Measurements from ENCODE around the gene ARV1. TPM values are rescaled to one million over a fixed set of nuclear protein-coding genes. Genes with fewer than 3 reads are reported as not detected.
"Not testable (repeated sequence)": the region's sequence is repeated elsewhere in the genome, so short reads cannot be mapped to it uniquely, and the experiment has no call there.

The ARV1 gene
- total RNA-seq, 2 donors from 2014 or later = 8.9 to 15.4 TPM

DNA sequence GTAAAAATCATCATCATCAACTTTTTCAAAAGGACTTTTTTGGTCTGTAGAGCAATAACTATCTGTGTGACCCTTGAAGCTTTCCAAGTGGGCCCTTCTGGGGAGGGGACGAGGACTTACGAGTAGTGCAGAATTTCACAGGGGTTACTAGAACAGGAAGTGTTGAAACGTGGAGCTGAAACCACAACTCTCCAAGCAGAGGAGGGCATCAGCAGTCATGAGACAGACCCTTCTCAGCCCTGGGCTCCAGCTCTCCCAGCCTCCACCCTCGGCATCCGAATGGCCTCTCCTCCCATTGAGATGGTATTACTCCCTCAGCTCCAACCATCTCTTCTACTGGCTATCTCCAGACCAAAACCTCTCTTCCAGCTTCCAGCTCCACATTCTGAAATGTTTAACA is 57.5 kb downstream of the ARV1 start:
- no peak overlapping the region for H3K27ac Mint-ChIP-seq
- H3K9me3 Mint-ChIP-seq = no peaks in the 10 kb centered on the region
- H3K36me3 Mint-ChIP-seq (ENCODE audit: low read depth) = no peaks in the 10 kb centered on the region
- peaks cover 15% of the 10 kb centered on the region for H3K4me1 Mint-ChIP-seq
- no peaks in the 10 kb centered on the region for H3K27me3 Mint-ChIP-seq
- ATAC-seq (replicated peaks) = no peak
- no peak overlapping the region for H3K4me3 Mint-ChIP-seq

DNA sequence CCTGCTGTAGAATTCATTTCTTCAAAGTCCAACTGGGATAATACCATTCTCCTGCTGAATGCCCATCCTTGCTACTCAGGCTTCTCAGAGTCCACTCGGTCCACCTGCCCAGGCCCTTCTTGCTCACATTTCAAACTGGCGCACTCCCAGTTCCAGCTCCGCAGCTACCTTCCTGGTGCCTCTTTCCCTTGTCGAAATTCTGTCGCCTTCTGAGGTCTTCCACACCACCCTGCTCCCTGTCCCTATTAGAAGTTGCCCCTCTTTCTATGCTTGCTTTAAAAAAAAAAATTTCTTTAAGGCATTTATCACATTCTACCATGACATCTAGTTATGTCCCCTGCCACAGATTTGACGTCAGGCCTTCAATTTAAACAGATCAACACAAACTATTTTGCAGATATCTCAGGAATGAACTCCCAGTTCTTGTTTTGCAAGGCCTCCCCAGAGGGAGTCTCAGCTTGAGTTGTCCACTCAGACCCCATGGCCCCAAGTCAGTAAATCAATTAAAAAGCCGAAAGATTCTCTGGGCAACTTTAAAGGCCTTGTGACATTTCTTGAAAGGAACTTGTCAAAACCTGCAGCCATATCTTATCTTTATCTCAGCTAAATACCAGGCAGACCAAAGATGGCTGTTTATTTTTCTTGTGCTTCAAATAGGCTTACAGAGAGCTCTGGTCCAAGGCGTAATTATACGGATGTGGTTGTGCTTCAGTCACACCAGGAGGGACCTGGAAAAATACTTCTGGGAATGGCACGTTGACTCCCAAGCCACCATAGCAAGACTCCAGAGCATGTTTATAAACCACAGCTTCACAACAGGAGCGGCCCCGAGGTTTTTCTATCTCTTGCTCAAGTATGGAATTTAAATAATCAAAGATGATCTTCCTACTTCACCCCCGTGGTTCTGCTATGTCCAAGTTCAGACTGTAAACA is 59.0 kb downstream of the ARV1 start:
- no peaks in the 10 kb centered on the region for H3K36me3 Mint-ChIP-seq (ENCODE audit: low read depth)
- no peak for ATAC-seq (replicated peaks)
- no peak overlapping the region for H3K27ac Mint-ChIP-seq
- peak overlapping the region; percentile 72 for H3K4me3 Mint-ChIP-seq
- no peaks in the 10 kb centered on the region for H3K9me3 Mint-ChIP-seq
- H3K27me3 Mint-ChIP-seq = no peaks in the 10 kb centered on the region
- peaks cover 16% of the 10 kb centered on the region for H3K4me1 Mint-ChIP-seq

DNA sequence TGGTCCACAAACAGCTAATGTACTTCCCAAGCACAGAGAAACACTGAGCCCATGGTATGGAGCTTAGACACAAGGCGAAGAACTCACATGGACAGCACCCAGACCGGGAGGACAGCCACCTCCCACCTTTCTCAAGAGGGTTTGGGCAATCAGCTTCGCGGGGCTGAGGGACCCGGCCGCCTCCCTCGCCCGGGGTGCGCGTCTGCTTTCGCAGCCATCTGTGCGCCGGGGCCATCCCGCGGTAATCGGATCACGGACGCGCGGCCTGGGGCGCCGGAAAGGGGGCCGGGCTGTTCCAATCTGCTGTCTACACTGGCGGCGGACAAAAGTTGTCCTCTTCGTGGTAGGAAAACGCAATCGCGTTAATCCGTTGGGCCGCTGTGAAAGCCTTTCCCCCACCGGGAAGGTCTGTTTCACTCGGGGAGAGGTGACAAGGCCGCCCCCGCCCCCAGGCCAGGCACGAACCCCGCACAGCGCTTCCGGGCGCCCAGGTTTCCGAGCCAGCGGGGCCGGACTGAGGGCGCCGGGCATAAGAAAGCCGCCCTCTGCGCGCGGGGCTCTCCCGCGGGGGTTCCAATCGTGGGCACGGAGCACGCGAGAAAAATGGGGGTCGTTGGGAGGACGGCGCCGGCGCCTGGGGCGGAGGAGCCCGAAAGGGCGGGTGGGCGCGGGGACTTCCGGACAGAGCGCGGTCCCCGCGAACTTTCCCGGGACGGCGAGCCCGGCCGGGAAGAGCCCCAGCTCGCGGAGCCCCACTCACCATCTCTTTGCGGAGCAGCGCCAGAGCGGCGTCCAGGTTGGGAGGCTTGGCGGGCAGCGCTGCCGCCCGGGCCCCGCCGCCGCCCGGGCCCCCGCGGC is 60.5 kb downstream of the ARV1 start:
- Mint-ChIP-seq H3K27ac (no peak overlapping the region), H3K27me3 (no peaks in the 10 kb centered on the region), H3K4me1 (peaks cover 16% of the 10 kb centered on the region), H3K36me3 (ENCODE audit: low read depth) (no peaks in the 10 kb centered on the region), H3K9me3 (no peaks in the 10 kb centered on the region), H3K4me3 (peak overlapping the region; percentile 72)
- ATAC-seq (replicated peaks) = peak; percentile 72

DNA sequence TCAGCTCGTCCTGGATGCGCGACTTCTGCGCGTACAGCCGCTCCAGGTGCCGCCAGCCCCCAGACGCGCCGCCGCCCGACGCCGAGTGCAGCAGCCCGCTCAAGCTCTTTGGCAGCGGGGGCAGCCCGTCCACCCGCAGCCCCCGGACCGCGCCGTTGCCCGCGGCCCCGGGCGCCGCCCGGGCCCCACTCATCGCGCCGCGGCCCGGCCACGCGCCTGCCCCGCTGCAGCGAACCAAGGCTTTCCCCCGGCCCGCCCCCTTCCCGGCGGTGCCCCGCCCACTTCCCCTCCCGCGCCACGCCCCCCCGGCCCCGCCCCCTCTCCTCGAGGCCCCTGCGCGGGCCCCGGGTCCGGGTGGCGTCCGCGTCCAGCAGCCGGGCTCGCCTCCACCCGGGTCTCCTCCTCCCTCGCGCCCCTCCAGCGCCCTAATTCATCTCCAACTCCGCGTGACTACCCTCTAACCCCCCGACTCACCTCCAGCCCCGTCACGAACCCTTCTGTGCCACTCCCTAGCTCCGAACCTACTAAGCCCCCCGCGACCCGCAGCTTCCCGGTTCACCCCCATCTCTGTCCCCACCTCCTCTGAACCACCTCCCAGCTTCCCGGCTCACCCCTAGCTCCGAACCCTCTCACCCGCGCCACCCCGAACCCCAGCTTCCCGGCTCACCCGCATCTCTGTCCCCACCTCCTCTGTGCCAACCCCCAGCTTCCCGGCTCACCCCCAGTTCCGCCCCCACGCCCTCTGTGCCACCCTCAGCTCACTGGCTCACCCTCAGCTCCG is 61.3 kb downstream of the ARV1 start, which contains the start of gene FAM89A:
FAM89A (minus strand) TSS at position 236 of the 781 bp plus-strand sequence; CDS start at position 193, 43 bp downstream.
- Mint-ChIP-seq H3K36me3 (ENCODE audit: low read depth) (no peaks in the 10 kb centered on the region), H3K4me1 (peaks cover 16% of the 10 kb centered on the region), H3K4me3 (peak within 1 kb of the TSS; percentile 72), H3K27me3 (no peaks in the 10 kb centered on the region), H3K9me3 (no peaks in the 10 kb centered on the region), H3K27ac (peak within 1 kb of the TSS; percentile 63)
- ATAC-seq (replicated peaks) = peak; percentile 81

DNA sequence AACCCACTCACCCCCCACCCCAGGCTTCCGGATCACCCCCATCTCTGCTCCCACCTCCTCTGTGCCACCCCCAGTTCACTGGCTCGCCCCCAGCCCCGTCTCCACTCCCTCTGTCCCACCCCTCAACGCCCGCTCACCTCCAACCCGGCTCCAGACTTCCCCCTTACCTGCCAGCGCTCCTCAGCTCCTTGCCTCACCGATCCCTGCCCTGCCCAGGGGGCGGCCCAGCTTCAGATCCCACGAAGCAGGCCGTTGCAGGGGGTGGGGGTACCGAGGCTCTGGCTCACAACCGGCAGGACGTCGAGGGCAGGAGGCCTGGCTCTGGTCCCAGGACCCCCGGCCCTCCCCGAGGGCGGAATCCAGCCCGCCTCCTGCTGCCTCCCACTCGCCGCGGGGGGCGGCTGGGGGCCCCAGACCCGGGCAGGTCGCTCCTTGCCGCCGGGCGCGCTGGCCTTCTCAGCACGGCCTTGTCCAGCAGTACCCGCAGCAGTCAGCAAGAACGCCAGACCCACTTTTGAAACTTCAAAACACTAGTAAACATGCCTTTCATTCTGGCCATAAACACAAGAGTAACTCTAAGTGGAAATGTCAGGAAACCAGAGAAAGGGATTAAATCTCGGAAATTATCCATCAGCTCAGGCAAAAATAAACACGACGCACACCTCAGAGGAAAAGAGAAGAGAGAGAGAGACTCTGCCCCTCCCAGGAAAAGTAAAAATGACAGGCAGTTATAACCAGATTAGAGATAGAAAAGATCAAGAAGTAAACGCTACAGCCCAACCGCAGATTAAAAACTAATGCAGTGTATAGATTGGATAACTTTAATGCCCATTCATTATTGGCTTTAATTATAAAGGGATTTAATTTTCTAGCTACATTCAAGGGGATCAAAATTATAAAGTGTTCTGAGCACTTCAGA is 62.2 kb downstream of the ARV1 start:
- H3K4me1 Mint-ChIP-seq = peaks cover 18% of the 10 kb centered on the region
- ATAC-seq (replicated peaks) = no peak
- H3K27me3 Mint-ChIP-seq = no peaks in the 10 kb centered on the region
- peak overlapping the region; percentile 63 for H3K27ac Mint-ChIP-seq
- peak overlapping the region; percentile 62 for H3K4me3 Mint-ChIP-seq
- H3K9me3 Mint-ChIP-seq = no peaks in the 10 kb centered on the region
- H3K36me3 Mint-ChIP-seq (ENCODE audit: low read depth) = no peaks in the 10 kb centered on the region

DNA sequence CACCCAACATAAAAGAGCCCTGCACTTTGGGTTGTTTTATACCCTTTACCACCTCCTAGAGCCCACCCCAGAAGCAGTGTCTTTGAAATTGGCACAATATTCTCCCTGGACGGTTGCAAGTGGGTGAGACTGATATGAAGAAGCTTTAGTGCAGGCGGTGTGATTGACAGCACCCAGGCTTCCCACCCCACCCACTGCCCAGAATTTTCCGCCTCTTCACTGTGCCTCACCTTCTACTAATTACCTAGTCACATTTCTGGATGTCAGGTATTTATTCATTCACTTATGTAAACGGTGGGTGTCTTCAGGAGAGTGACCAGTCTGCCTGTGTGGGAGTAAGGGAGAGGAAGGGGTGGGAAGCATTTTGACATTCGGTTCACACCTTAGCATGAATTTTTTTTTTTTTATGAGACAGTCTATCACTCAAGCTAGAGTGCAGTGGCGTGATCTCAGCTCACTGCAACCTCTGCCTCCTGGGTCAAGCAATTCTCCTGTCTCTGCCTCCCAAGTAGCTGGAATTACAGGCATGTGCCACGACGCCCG is 62.9 kb downstream of the ARV1 start:
- peak overlapping the region; percentile 62 for H3K4me3 Mint-ChIP-seq
- H3K4me1 Mint-ChIP-seq = peaks cover 11% of the 10 kb centered on the region
- H3K9me3 Mint-ChIP-seq = no peaks in the 10 kb centered on the region
- no peaks in the 10 kb centered on the region for H3K36me3 Mint-ChIP-seq (ENCODE audit: low read depth)
- H3K27ac Mint-ChIP-seq = peak overlapping the region; percentile 63
- ATAC-seq (replicated peaks) = no peak
- peaks cover 4% of the 10 kb centered on the region for H3K27me3 Mint-ChIP-seq

DNA sequence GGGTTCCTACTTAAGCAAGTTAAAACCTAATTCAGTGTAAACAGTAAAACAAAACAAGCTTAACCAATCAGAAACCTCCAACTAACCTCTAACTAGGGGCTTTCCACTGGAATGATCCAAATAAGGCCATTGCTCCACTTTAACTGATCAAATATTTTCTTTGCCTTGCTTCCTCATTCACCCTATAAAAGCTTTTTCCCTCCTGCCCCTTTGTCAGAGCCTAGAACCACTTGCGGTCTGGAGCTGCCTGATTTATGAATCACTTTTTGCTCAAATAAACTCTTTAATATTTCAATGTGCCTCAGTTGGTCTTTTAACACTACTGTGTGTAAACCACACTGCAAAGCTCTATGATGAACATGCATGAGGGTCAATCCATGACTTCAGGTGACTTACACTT is 65.7 kb downstream of the ARV1 start:
- Mint-ChIP-seq H3K36me3 (ENCODE audit: low read depth) (no peaks in the 10 kb centered on the region), H3K4me3 (no peak overlapping the region), H3K27ac (no peak overlapping the region), H3K9me3 (no peaks in the 10 kb centered on the region), H3K4me1 (peaks cover 9% of the 10 kb centered on the region), H3K27me3 (peaks cover 16% of the 10 kb centered on the region)
- ATAC-seq (replicated peaks) = no peak

DNA sequence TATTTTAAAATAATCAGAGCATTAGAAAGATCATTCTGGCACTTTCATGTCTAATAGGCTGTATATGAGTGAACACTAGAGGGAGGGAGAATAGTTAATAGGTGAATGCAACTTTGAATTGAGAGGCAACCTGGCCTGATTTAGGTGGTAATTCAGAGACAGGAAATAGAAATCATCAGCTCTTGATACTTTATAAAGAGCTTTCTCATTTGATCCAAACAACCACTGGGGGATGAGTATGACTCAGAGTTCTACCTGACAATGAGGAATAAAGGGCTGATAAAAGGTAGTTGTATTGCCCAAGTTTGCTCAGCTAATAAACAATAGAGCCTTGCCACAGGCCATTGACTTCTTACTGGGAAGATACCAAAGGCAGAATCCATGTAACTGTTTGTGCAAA is 66.4 kb downstream of the ARV1 start:
- Mint-ChIP-seq H3K4me1 (peaks cover 9% of the 10 kb centered on the region), H3K36me3 (ENCODE audit: low read depth) (no peaks in the 10 kb centered on the region), H3K27me3 (peaks cover 16% of the 10 kb centered on the region), H3K4me3 (no peak overlapping the region), H3K27ac (no peak overlapping the region), H3K9me3 (no peaks in the 10 kb centered on the region)
- no peak for ATAC-seq (replicated peaks)

DNA sequence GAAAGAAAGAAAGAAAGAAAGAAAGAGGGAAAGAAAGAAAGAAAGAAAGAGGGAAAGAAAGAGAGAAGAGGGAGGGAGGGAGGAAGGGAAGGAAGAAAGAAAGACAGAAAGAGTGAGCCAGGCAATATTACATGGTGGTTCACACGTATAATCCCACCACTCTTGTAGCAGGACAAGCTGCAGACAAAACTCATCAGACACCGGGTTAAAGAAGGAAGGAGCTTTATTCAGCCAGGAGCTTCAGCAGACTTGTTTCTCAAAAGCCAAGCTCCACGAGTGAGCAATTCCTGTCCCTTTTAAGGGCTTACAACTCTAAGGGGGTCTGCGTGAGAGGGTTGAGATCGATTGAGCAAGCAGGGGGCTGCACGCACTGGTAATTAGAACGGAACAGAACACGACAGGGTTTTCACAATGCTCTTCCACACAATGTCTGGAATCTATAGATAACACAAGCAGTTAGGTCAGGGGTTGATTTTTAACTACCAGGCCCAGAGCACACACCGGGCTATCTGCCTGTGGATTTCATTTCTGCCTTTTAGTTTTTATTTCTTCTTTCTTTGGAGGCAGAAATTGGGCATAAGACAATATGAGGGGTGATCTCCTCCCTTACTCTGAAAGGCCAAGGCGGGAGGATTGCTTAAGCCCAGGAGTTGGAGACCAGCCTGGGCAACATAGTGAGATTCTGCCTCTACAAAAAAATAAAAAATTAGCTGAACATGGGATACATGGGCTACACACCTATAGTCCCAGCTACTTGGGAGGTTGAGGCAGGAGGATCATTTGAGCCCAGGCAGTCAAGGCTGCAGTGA is 67.2 kb downstream of the ARV1 start:
- H3K4me1 Mint-ChIP-seq; ATAC-seq (replicated peaks); H3K36me3 Mint-ChIP-seq (ENCODE audit: low read depth); H3K27ac Mint-ChIP-seq; H3K9me3 Mint-ChIP-seq; H3K4me3 Mint-ChIP-seq: not testable (repeated sequence)
- peaks cover 16% of the 10 kb centered on the region for H3K27me3 Mint-ChIP-seq

DNA sequence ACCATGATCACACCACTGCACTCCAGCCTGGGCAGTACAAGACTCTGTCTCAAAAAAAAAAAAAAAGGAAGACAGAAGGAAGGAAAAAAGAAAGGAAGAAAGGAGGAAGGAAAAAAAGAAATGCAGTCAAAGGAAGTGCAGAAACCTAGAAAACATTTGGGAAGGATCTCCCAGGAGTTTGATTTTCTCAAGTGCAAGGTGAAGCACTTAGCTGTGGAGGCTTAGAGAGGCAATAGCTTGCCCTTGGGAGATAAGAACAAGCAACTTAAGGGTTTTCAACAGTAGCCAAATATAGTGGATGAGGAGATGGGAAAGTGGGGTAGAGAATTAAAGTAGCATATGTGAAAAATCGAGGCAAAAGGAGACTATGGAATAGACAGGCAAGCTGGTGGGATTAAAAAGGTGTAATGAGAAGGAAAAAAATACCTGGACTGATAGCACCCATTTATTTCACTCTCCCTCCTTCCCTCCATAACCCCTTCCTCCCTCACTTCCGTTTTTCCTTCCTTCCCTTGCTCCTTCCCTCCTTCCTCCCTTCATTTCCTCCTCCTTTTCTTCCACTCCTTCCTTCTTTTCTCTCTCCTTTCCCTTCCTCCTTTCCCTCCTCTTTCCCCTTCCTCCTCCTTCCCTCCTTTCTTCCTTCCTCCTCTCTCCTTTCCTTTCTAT is 68.0 kb downstream of the ARV1 start:
- Mint-ChIP-seq H3K4me3 (no peak overlapping the region), H3K4me1 (peaks cover 4% of the 10 kb centered on the region), H3K36me3 (ENCODE audit: low read depth) (no peaks in the 10 kb centered on the region), H3K9me3 (no peaks in the 10 kb centered on the region), H3K27me3 (peaks cover 16% of the 10 kb centered on the region), H3K27ac (no peak overlapping the region)
- ATAC-seq (replicated peaks) = no peak

DNA sequence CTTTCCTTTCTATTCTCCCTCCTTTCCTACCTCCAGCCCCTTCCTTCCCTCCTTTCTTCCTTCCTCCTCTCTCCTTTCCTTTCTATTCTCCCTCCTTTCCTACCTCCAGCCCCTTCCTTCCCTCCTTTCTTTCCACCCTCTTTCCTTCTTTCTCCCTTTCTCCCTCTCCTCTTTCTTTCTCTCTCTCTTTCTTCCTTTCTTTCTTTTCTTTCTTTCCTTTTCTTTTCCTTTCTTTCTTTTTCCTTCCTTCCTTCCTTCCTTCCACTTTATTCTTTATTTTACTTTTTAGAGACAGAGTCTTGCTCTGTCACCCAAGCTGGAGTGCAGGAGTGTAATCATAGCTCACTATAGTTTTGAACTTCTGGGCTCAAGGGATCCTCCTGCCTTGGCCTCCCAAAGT is 68.6 kb downstream of the ARV1 start:
- not testable (repeated sequence) for H3K4me3 Mint-ChIP-seq; H3K36me3 Mint-ChIP-seq (ENCODE audit: low read depth); H3K9me3 Mint-ChIP-seq; ATAC-seq (replicated peaks); H3K27ac Mint-ChIP-seq; H3K4me1 Mint-ChIP-seq
- H3K27me3 Mint-ChIP-seq = peaks cover 16% of the 10 kb centered on the region

DNA sequence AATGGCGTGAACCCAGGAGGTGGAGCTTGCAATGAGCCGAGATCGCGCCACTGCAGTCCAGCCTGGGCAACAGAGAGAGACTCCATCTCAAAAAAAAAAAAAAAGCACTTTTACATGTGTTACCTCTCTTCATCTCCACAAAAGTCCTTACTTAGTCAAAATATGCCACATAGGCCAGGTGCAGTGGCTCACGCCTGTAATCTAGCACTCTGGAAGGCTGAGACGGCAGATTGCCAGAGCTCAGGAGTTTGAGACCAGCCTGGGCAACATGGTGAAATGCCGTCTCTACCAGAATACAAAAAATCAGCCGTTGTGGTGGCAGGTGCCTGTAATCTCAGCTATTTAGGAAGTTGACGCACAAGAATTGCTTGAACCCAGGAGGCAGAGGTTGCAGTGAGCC is 69.5 kb downstream of the ARV1 start:
- not testable (repeated sequence) for ATAC-seq (replicated peaks); H3K27ac Mint-ChIP-seq; H3K4me3 Mint-ChIP-seq; H3K36me3 Mint-ChIP-seq (ENCODE audit: low read depth); H3K9me3 Mint-ChIP-seq
- Mint-ChIP-seq H3K27me3 (peaks cover 16% of the 10 kb centered on the region), H3K4me1 (peaks cover 13% of the 10 kb centered on the region)

Data from activated T-helper 17 cell treated with anti-CD3 and anti-CD28 coated beads, Interleukin-2, amount 50 U/mL, for 72 hours (primary cell).